CD14-positive monocyte (primary cell): ENCODE results near the gene WDR43. TPM values are rescaled to one million over a fixed set of nuclear protein-coding genes. Genes with fewer than 3 reads are reported as not detected.

Experiments
- DNase-seq, 3 donors: peaks; one replicate each; pipeline ENCODE4 v3.0.0-alpha.2; 2011 to 2022
- H2AFZ ChIP-seq: 2 replicates; pipeline ENCODE4 v1.6.0; 2012; ENCODE audit warnings: mild to moderate bottlenecking, low read depth, low read length, inconsistent platforms; ENCODE audit not compliant: insufficient read depth, poor library complexity, severe bottlenecking
- H3K27ac ChIP-seq, 2 donors: 1 replicate in 1 of 2; 2 replicates in 1 of 2; pipeline ENCODE4 v1.5.1; 2012 to 2013; ENCODE audit warnings: low read length in 2 of 2, control low read depth in 1 of 2, inconsistent platforms in 1 of 2, low read depth in 1 of 2, mild to moderate bottlenecking in 1 of 2
- H3K27me3 ChIP-seq, 2 donors: one replicate each; pipeline versions ENCODE4 v1.6.0 to v1.6.1; 2011 to 2013; ENCODE audit warnings: low read length in 2 of 2; ENCODE audit not compliant: control insufficient read depth in 2 of 2, insufficient read depth in 2 of 2
- H3K36me3 ChIP-seq, 2 donors: replicated peaks in 1 of 2; 1 replicate in 1 of 2; 2 replicates in 1 of 2; pipeline versions ENCODE4 v1.5.1 to v1.6.1; 2012 to 2013; ENCODE audit warnings: low read length in 2 of 2, control low read depth in 1 of 2, inconsistent platforms in 1 of 2, mild to moderate bottlenecking in 1 of 2; ENCODE audit not compliant: insufficient read depth in 2 of 2, control insufficient read depth in 1 of 2
- H3K4me1 ChIP-seq, 2 donors: 1 replicate in 1 of 2; 2 replicates in 1 of 2; pipeline versions ENCODE4 v1.5.1 to v1.6.1; 2012 to 2013; ENCODE audit warnings: low read length in 2 of 2, control low read depth in 1 of 2, inconsistent platforms in 1 of 2, mild to moderate bottlenecking in 1 of 2, moderate library complexity in 1 of 2; ENCODE audit not compliant: insufficient read depth in 2 of 2, control insufficient read depth in 1 of 2
- H3K4me2 ChIP-seq: replicated peaks from 2 replicates; pipeline ENCODE3; 2012; ENCODE audit warnings: low read length, moderate library complexity, mild to moderate bottlenecking; ENCODE audit not compliant: poor library complexity, severe bottlenecking; ENCODE audit errors: extremely low read depth
- H3K4me3 ChIP-seq, 3 experiments: fragments of 200-600 bp in 1 of 3; sonication (generic) in 1 of 3; replicated peaks in 1 of 3; 1 replicate in 2 of 3; 2 replicates in 1 of 3; pipeline ENCODE4 v1.5.1; 2011 to 2013; ENCODE audit warnings: low read length in 3 of 3, mild to moderate bottlenecking in 3 of 3, control low read depth in 2 of 3, low read depth in 2 of 3, inconsistent platforms in 1 of 3, moderate library complexity in 1 of 3
- H3K79me2 ChIP-seq: 2 replicates; pipeline ENCODE4 v1.6.0; 2012; ENCODE audit warnings: mild to moderate bottlenecking, control low read depth, inconsistent platforms, low read length, moderate library complexity; ENCODE audit not compliant: insufficient read depth
- H3K9ac ChIP-seq: 2 replicates; pipeline ENCODE4 v1.6.0; 2017; ENCODE audit warnings: low read length, mild to moderate bottlenecking; ENCODE audit not compliant: insufficient read depth, poor library complexity, severe bottlenecking
- H3K9me3 ChIP-seq, 2 donors: replicated peaks in 1 of 2; 1 replicate in 1 of 2; 2 replicates in 1 of 2; pipeline versions ENCODE4 v1.5.1 to v1.6.1; 2012 to 2013; ENCODE audit warnings: low read length in 2 of 2, control low read depth in 1 of 2; ENCODE audit not compliant: control insufficient read depth in 1 of 2, insufficient read depth in 1 of 2
- H4K20me1 ChIP-seq: 2 replicates; pipeline ENCODE4 v1.6.0; 2012; ENCODE audit warnings: mild to moderate bottlenecking, low read length, control low read depth, moderate library complexity; ENCODE audit not compliant: insufficient read depth
- H3K27ac Mint-ChIP-seq, 7 donors: one replicate each; pipeline ENCODE4 v1.8.0; 2020; ENCODE audit warnings: mild to moderate bottlenecking in 7 of 7, mixed read lengths in 7 of 7, moderate library complexity in 6 of 7, inconsistent platforms in 2 of 7
- H3K27me3 Mint-ChIP-seq, 3 donors: one replicate each; pipeline ENCODE4 v1.8.0; 2021 to 2022; ENCODE audit warnings: low read depth in 3 of 3, mild to moderate bottlenecking in 3 of 3, mixed read lengths in 3 of 3, moderate library complexity in 3 of 3, inconsistent platforms in 1 of 3
- H3K36me3 Mint-ChIP-seq, 2 donors: one replicate each; pipeline ENCODE4 v1.8.0; 2020; ENCODE audit warnings: mixed read lengths in 2 of 2, inconsistent platforms in 1 of 2, mild to moderate bottlenecking in 1 of 2
- H3K4me1 Mint-ChIP-seq: one replicate; pipeline ENCODE4 v1.8.0; 2020; ENCODE audit warnings: mild to moderate bottlenecking, mixed read lengths
- H3K4me3 Mint-ChIP-seq, 2 donors: one replicate each; pipeline ENCODE4 v1.8.0; 2020; ENCODE audit warnings: mild to moderate bottlenecking in 2 of 2, mixed read lengths in 2 of 2, moderate library complexity in 1 of 2
- H3K9me3 Mint-ChIP-seq, 7 donors: one replicate each; pipeline ENCODE4 v1.8.0; 2020 to 2022; ENCODE audit warnings: mixed read lengths in 7 of 7, mild to moderate bottlenecking in 6 of 7, moderate library complexity in 6 of 7, inconsistent platforms in 2 of 7
- CTCF ChIP-seq: fragments of 200-600 bp; IDR thresholded peaks from one replicate; pipeline ENCODE4 v1.8.0; 2022; ENCODE audit warnings: antibody characterized with exemption, mild to moderate bottlenecking
- WGBS: methylation state at CpG from one replicate; pipeline ENCODE4 v1.1.5; 2013; ENCODE audit warnings: missing lambda C conversion rate; ENCODE audit not compliant: insufficient coverage; 5-methylcytosine and 5-hydroxymethylcytosine counted together
- intact Hi-C, 2 donors: fragments of 100-400 bp; cut with micrococcal nuclease; formaldehyde crosslinking; loops; one replicate each; pipeline versions ENCODE4 v1.15.0 to v1.15.1; 2023
- polyA plus RNA-seq, 3 donors: library from polyadenylated mRNA; depleted of rRNA in 1 of 3; unstranded in 2 of 3; stranded (reverse) in 1 of 3; fragments of 300-500 nt in 2 of 3; fragments of >200 nt in 1 of 3; fragmentation: Illumina TruSeq in 2 of 3; gene quantifications; 1 replicate in 2 of 3; 2 replicates in 1 of 3; pipeline ENCODE4 v1.2.3, GENCODE V29; 2012 to 2021

The WDR43 gene
- polyA plus RNA-seq, 3 donors = 12.2 to 19.2 (median 16.1) TPM

- peaks cover 67 to 83% of the 10 kb centered on the region in 2 donors for H3K36me3 Mint-ChIP-seq
- DNase-seq = no peak
- no CpG with 5 or more reads among the region's 1 CpG for WGBS
Measured at GRCh38 chr2:28908172-28908571, 13.7 kb downstream of the WDR43 start.

GRCh38 chr2:28909655-28910353 is 15.3 kb downstream of the WDR43 start:
- no peak overlapping the region for H3K4me3 Mint-ChIP-seq
- no peak overlapping the region for H3K4me3 ChIP-seq
- no peaks in the 10 kb centered on the region for H3K27me3 ChIP-seq
- H3K9ac ChIP-seq = no peak overlapping the region
- H3K36me3 Mint-ChIP-seq = peaks cover 72 to 91% of the 10 kb centered on the region in 2 donors
- peaks cover 47% of the 10 kb centered on the region for H3K79me2 ChIP-seq
- intact Hi-C loops = no loop called here
- no peak overlapping the region for H3K27ac ChIP-seq
- DNase-seq = no peak
- 100% methylated on average over 3 of the region's 6 CpGs for WGBS
- no peaks in the 10 kb centered on the region for H3K27me3 Mint-ChIP-seq
- peak overlapping the region in 1 of 7 donors; percentile 10 for H3K27ac Mint-ChIP-seq
- no peak overlapping the region for H3K4me2 ChIP-seq
- no peaks in the 10 kb centered on the region for H3K9me3 Mint-ChIP-seq
- H4K20me1 ChIP-seq = peaks cover 26% of the 10 kb centered on the region
- TF ChIP-seq CTCF = no peak
- peaks cover 75 to 98% of the 10 kb centered on the region in 2 donors for H3K36me3 ChIP-seq
- H3K4me1 Mint-ChIP-seq = peaks cover 6% of the 10 kb centered on the region
- no peak overlapping the region for H2AFZ ChIP-seq
- no peaks in the 10 kb centered on the region for H3K9me3 ChIP-seq
- peaks cover 0 to 9% of the 10 kb centered on the region in 2 donors for H3K4me1 ChIP-seq

More at GRCh38 chr2:28908172-28908571, 13.7 kb downstream of the WDR43 start:
- H3K4me1 ChIP-seq = peaks cover 0 to 9% of the 10 kb centered on the region in 2 donors
- no peak overlapping the region for H3K9ac ChIP-seq
- no peak overlapping the region for H3K4me3 Mint-ChIP-seq
- H3K4me1 Mint-ChIP-seq = peaks cover 8% of the 10 kb centered on the region
- H3K4me2 ChIP-seq = no peak overlapping the region
- H3K27me3 ChIP-seq = no peaks in the 10 kb centered on the region
- peaks cover 56% of the 10 kb centered on the region for H3K79me2 ChIP-seq
- H3K27ac Mint-ChIP-seq = no peak overlapping the region
- no peaks in the 10 kb centered on the region for H3K27me3 Mint-ChIP-seq
- intact Hi-C loops = no loop called here
- peaks cover 74 to 96% of the 10 kb centered on the region in 2 donors for H3K36me3 ChIP-seq
- H3K4me3 ChIP-seq = no peak overlapping the region
- no peak overlapping the region for H3K27ac ChIP-seq
- H2AFZ ChIP-seq = no peak overlapping the region
- TF ChIP-seq CTCF = no peak
- H3K9me3 ChIP-seq = no peaks in the 10 kb centered on the region
- H4K20me1 ChIP-seq = peaks cover 42% of the 10 kb centered on the region
- H3K9me3 Mint-ChIP-seq = no peaks in the 10 kb centered on the region
